Sigmoid colon (tissue), 7 donors: Measurements from ENCODE around the gene FUT8. TPM values are rescaled to one million over a fixed set of nuclear protein-coding genes. Genes with fewer than 3 reads are reported as not detected.
"Not testable (repeated sequence)": the region's sequence is repeated elsewhere in the genome, so short reads cannot be mapped to it uniquely, and the experiment has no call there.

Experiments used
- DNase-seq: peaks from one replicate; pipeline ENCODE4 v3.0.0-alpha.2; 2019
- H3K27ac ChIP-seq, 4 donors: fragments of 200-600 bp; sonication (generic); one replicate each; pipeline ENCODE4 v1.5.1; 2016 to 2019; ENCODE audit warnings: mild to moderate bottlenecking in 1 of 4
- H3K27me3 ChIP-seq, 3 donors: fragments of 200-600 bp; sonication (generic); one replicate each; pipeline ENCODE4 v1.5.1; 2019; ENCODE audit warnings: mild to moderate bottlenecking in 1 of 3
- H3K36me3 ChIP-seq, 4 donors: fragments of 200-600 bp; sonication (generic); one replicate each; pipeline ENCODE4 v1.5.1; 2016 to 2019
- H3K4me1 ChIP-seq, 4 donors: fragments of 200-600 bp; sonication (generic); one replicate each; pipeline ENCODE4 v1.5.1; 2017 to 2019
- H3K4me3 ChIP-seq, 4 donors: fragments of 200-600 bp; sonication (generic); one replicate each; pipeline ENCODE4 v1.5.1; 2017 to 2019; ENCODE audit warnings: mild to moderate bottlenecking in 2 of 4, moderate library complexity in 1 of 4
- H3K9me3 ChIP-seq, 4 donors: fragments of 200-600 bp in 3 of 4; sonication (generic) in 3 of 4; one replicate each; pipeline versions ENCODE4 v1.5.1 to v1.6.1; 2013 to 2019
- CTCF ChIP-seq, 4 experiments: fragments of 450-650 bp in 3 of 4; fragments of 200-600 bp in 1 of 4; IDR thresholded peaks; one replicate each; pipeline ENCODE4 v1.5.1; 2016 to 2019; ENCODE audit warnings: antibody characterized with exemption in 4 of 4, mild to moderate bottlenecking in 3 of 4, moderate library complexity in 2 of 4
- EP300 ChIP-seq, 4 donors: sonication (generic); formaldehyde crosslinking; IDR thresholded peaks; one replicate each; pipeline ENCODE4 v1.6.1; 2017; ENCODE audit warnings: antibody characterized with exemption in 4 of 4
- POLR2A ChIP-seq, 2 donors: fragments of 450-650 bp; IDR thresholded peaks; one replicate each; pipeline ENCODE4 v1.6.1; 2016; ENCODE audit warnings: antibody characterized with exemption in 2 of 2, mild to moderate bottlenecking in 2 of 2, moderate library complexity in 2 of 2
- POLR2AphosphoS5 ChIP-seq, 4 donors: sonication (generic); formaldehyde crosslinking; IDR thresholded peaks; one replicate each; pipeline ENCODE4 v1.6.1; 2017; ENCODE audit warnings: antibody characterized with exemption in 4 of 4
- WGBS, 2 donors: extraction: QIAGEN DNeasy Blood & Tissue Kit; methylation state at CpG; one replicate each; pipeline ENCODE4 v1.1.7; 2013; 5-methylcytosine and 5-hydroxymethylcytosine counted together
- intact Hi-C: fragments of 100-400 bp; cut with DNase I; formaldehyde crosslinking; loops from one replicate; pipeline ENCODE4 v1.15.1; 2023
- polyA plus RNA-seq, 3 donors: library from polyadenylated mRNA; stranded (reverse); fragments of 200-250 nt; gene quantifications; one replicate each; pipeline ENCODE4 v1.2.3, GENCODE V29; 2013
- total RNA-seq, 4 donors: library from RNA; depleted of rRNA; stranded (reverse); fragments of >200 nt; gene quantifications; one replicate each; pipeline ENCODE4 v1.1.0, GENCODE V29; 2016
- donor health status: healthy with polysubstance abuse.
- donor health status: Bipolar disorder and iron deficiency.
- donor health status: healthy.

The FUT8 gene
- total and polyA plus RNA-seq, 7 donors, result 2.5 to 53.9 (median 22.0) TPM

GRCh38 chr14:65664436-65664835, 251.9 kb downstream of the FUT8 start:
- intact Hi-C loops, result no loop called here
- no peak for TF ChIP-seq EP300 (IDR thresholded peaks at IDR 0.05)
- TF ChIP-seq CTCF (IDR thresholded peaks at IDR 0.05), result no peak
- no peak overlapping the region for H3K4me3 ChIP-seq
- no peak overlapping the region for H3K27ac ChIP-seq
- H3K4me1 ChIP-seq, result no peaks in the 10 kb centered on the region
- no peaks in the 10 kb centered on the region for H3K9me3 ChIP-seq
- H3K36me3 ChIP-seq, result no peaks in the 10 kb centered on the region
- no peak for DNase-seq
- no peaks in the 10 kb centered on the region for H3K27me3 ChIP-seq

DNA sequence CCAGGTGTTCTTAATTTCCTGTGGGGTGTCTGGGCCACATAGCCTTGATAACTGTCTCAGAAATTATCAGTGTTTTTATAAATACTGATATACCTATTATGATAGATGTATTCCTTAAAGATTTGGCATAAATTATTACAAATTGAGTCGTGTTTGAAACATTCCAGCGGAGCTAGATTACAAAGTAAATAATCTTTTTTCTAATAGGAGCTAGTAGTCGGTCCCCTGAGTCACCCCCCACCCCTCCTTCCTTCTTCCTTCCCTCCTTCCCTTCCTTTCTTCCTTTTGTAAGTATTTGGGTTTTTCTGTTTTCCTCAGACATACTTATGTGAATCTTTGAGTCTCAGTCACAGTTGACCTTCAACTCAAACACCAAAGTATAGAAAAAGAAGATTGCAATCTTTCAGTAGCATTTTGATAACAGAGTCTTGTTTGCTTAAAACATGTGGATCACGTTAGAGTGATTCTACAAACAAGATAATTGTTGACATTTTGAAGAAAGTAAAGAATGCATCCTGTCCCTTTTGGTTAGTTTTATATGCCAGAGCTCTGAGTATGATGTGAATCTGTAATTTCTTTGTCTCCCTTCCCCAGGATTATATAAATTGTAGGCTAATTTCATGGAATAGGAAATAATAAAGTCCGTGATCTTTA, 264.0 kb downstream of the FUT8 start:
- H3K27me3 ChIP-seq, result no peaks in the 10 kb centered on the region
- H3K27ac ChIP-seq, result no peak overlapping the region
- no peaks in the 10 kb centered on the region for H3K36me3 ChIP-seq
- no peak overlapping the region for H3K4me3 ChIP-seq
- intact Hi-C loops, result no loop called here
- no peak for TF ChIP-seq EP300 (IDR thresholded peaks at IDR 0.05)
- no peak for TF ChIP-seq POLR2A (IDR thresholded peaks at IDR 0.05)
- no peak for TF ChIP-seq POLR2AphosphoS5 (IDR thresholded peaks at IDR 0.05)
- no peak for TF ChIP-seq CTCF (IDR thresholded peaks at IDR 0.05)
- 76 to 81% methylated on average over 5 of the region's 5 CpGs for WGBS, 2 donors
- H3K9me3 ChIP-seq, result no peaks in the 10 kb centered on the region
- DNase-seq, result no peak
- no peaks in the 10 kb centered on the region for H3K4me1 ChIP-seq

- DNase-seq, result no peak
- TF ChIP-seq POLR2A (IDR thresholded peaks at IDR 0.05) (no peak), EP300 (IDR thresholded peaks at IDR 0.05) (no peak), CTCF (IDR thresholded peaks at IDR 0.05) (no peak), POLR2AphosphoS5 (IDR thresholded peaks at IDR 0.05) (no peak)
- Histone ChIP-seq H3K36me3 (no peaks in the 10 kb centered on the region), H3K4me3 (no peak overlapping the region), H3K27me3 (no peaks in the 10 kb centered on the region), H3K27ac (no peak overlapping the region), H3K9me3 (no peaks in the 10 kb centered on the region), H3K4me1 (no peaks in the 10 kb centered on the region)
- WGBS, 2 donors, result 97 to 98% methylated on average over 2 of the region's 2 CpGs
- intact Hi-C loops, result no loop called here
These were observed 273.0 kb downstream of the FUT8 start for GRCh38 chr14:65685572-65685971.

- H3K27ac ChIP-seq, result no peak overlapping the region
- H3K9me3 ChIP-seq, result no peaks in the 10 kb centered on the region
- H3K4me1 ChIP-seq, result no peaks in the 10 kb centered on the region
- no peaks in the 10 kb centered on the region for H3K36me3 ChIP-seq
- no peak overlapping the region for H3K4me3 ChIP-seq
- intact Hi-C loops, result no loop called here
- H3K27me3 ChIP-seq, result no peaks in the 10 kb centered on the region
- no peak for DNase-seq
- TF ChIP-seq POLR2AphosphoS5 (IDR thresholded peaks at IDR 0.05), result no peak
- no peak for TF ChIP-seq EP300 (IDR thresholded peaks at IDR 0.05)
- TF ChIP-seq CTCF (IDR thresholded peaks at IDR 0.05), result no peak
- TF ChIP-seq POLR2A (IDR thresholded peaks at IDR 0.05), result no peak
These were observed 274.2 kb downstream of the FUT8 start for GRCh38 chr14:65686761-65687160.

DNA sequence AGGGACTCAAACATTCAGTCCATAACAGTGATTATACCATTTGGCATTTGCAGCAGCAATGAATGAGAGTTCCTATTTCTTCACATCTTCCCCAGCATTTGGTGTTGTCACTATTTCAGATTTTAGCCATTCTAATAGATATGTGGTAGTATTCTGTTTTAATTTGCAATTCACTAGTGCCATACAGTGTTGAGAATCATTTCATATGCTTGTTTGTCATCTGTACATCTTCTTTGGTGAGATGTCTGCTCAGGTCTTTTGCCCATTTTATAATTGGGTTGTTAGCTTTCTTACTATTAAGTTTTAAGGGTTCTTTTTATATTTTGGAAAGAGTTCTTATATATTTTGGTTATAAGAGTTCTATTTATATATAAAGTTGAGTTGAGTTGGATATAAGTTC, 276.5 kb downstream of the FUT8 start:
- no peaks in the 10 kb centered on the region for H3K9me3 ChIP-seq
- TF ChIP-seq POLR2AphosphoS5 (IDR thresholded peaks at IDR 0.05) (no peak), POLR2A (IDR thresholded peaks at IDR 0.05) (no peak), EP300 (IDR thresholded peaks at IDR 0.05) (no peak), CTCF (IDR thresholded peaks at IDR 0.05) (no peak)
- H3K27ac ChIP-seq, result no peak overlapping the region
- DNase-seq, result no peak
- intact Hi-C loops, result no loop called here
- no peaks in the 10 kb centered on the region for H3K27me3 ChIP-seq
- H3K4me1 ChIP-seq, result no peaks in the 10 kb centered on the region
- H3K4me3 ChIP-seq, result no peak overlapping the region
- H3K36me3 ChIP-seq, result no peaks in the 10 kb centered on the region

GRCh38 chr14:65692566-65692965, 280.0 kb downstream of the FUT8 start:
- H3K9me3 ChIP-seq, H3K27me3 ChIP-seq, DNase-seq, H3K27ac ChIP-seq, H3K4me3 ChIP-seq, H3K36me3 ChIP-seq, intact Hi-C loops, H3K4me1 ChIP-seq: not testable (repeated sequence)
- WGBS, 2 donors, result 96 to 97% methylated on average over 26 to 30 of the region's 31 CpGs
